HFF-Myc (cell line): ENCODE measurements around the gene TMEM132D.

Experiments
- DNase-seq: peaks from one replicate; pipeline ENCODE4 v3.0.0-alpha.2; 2011; ENCODE audit warnings: low read depth; ENCODE audit errors: extremely low read depth
- H3K4me3 ChIP-seq: replicated peaks from 2 replicates; pipeline ENCODE4 v1.5.1; 2011; ENCODE audit warnings: low read depth, mild to moderate bottlenecking, control low read depth, low read length
- TF ChIP-seq, protein P1 (sequence below): IDR thresholded peaks from 2 replicates; pipeline ENCODE4 v1.5.1; 2012; ENCODE audit warnings: mild to moderate bottlenecking, low read depth, low read length, control low read depth; ENCODE audit errors: missing control alignments

TMEM132D gene

DNA sequence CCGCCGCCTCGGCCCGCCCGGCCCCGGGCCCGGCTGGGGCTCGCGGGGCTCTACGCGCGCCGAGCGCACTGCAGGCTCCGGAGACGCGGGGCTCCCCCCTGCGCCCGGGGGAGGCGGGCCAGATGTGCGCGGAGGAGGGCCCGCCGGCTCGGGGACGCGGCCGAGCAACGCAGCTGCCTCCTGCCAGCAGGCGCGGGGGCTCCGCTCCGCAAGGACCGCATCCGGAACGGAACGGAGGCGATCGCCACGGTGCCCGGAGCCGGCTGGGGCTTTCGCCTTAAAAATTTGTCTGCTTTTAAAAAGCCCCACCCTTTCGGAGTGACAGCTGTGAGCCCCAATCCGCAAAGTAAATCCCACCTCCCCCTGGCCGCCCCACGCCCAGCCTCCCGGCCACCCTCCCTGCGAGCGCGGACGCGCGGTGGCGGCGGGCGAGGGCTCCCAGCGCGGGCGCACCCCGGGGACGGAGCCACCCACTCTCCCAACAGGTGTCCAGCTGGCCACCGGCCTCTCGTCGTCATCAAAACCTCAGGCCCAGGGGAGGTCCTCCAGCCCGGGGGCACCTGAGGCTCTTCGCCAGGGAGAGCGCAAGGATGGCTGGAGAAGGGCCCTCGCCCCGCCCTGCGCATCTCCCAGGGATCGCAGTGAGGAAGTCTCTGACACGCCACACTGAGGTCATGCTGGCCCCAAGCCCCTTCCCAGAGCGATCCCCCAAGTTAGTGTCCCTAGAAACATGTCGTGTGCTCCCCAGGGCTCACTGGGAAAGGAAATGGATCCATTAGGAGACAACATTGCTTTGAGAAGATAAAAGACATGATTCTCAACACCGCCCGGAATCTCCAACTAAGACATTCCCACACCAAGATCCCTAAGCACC lies at the start of gene TMEM132D:
TSS of gene TMEM132D (minus strand) at position 70 of the 874 bp plus-strand sequence.
- TF ChIP-seq, protein P1, sequence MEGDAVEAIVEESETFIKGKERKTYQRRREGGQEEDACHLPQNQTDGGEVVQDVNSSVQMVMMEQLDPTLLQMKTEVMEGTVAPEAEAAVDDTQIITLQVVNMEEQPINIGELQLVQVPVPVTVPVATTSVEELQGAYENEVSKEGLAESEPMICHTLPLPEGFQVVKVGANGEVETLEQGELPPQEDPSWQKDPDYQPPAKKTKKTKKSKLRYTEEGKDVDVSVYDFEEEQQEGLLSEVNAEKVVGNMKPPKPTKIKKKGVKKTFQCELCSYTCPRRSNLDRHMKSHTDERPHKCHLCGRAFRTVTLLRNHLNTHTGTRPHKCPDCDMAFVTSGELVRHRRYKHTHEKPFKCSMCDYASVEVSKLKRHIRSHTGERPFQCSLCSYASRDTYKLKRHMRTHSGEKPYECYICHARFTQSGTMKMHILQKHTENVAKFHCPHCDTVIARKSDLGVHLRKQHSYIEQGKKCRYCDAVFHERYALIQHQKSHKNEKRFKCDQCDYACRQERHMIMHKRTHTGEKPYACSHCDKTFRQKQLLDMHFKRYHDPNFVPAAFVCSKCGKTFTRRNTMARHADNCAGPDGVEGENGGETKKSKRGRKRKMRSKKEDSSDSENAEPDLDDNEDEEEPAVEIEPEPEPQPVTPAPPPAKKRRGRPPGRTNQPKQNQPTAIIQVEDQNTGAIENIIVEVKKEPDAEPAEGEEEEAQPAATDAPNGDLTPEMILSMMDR, result no peak
- H3K4me3 ChIP-seq, result no peak within 1 kb of the TSS
- DNase-seq, result no peak

DNA sequence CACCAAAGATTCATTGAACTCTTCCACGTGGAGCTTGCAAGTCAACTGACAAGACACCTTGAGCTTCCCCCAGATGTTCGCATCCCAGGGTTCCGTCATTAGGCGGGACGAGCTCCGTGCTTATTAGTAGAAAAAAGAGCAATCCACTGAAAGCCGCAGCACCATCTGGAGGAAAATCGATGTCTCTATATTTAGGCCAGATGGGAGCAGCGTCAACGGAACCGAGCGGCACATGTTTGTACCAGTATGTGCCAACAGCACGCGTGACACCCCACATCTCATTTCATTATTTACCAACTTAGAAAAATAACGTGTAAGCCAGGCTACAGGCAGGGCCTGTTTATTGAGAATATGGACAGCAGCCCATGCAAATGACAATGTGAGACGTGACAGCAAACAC lies 45.8 kb upstream of the TMEM132D start:
- DNase-seq, result no peak
- no peak overlapping the region for H3K4me3 ChIP-seq
- TF ChIP-seq, protein P1, result no peak

- no peak for DNase-seq
- TF ChIP-seq, protein P1, result no peak
- no peak overlapping the region for H3K4me3 ChIP-seq
These were observed 37.8 kb upstream of the TMEM132D start for GRCh38 chr12:129941618-129942017.

DNA sequence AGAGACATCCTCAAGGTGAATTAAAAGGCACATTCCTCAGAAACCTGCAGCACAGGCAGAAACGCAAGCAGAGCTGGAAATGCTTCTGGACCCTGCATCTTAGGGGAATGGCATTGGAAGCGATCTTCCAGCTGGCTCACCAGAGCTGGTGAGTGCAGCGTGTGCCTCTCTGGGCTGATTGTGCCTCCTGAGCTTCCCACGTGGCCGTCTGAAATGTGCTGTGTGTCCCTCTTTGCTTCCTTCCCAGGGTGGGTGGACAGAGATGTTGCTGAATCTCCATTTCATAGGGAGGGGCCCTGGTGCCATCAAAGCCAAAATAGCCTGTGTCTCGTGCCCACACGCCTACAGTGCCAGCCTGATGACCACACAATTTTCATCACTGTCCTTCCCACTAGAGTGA lies 34.3 kb upstream of the TMEM132D start:
- H3K4me3 ChIP-seq, result no peak overlapping the region
- DNase-seq, result no peak
- TF ChIP-seq, protein P1, result no peak

- TF ChIP-seq, protein P1, result no peak
- no peak overlapping the region for H3K4me3 ChIP-seq
- DNase-seq, result no peak
These were observed 33.6 kb upstream of the TMEM132D start for GRCh38 chr12:129937426-129937825.

DNA sequence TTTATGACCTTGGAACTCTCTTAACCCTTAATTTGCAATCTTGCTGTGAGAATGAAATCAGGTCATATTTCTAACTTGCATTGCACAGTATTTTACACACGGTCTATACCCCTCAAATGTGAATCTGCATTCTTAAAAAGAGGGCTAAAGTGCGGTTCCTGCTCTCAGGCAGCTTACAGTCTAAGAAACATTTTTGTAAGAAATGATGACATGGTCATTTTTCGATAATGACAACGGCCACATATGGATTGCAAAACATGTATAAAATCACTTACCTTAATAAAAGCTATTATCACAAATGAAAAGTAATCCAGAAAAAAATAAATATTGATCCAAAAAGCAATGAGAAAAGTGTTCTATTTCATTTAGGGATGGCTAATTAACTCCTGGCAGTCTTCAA lies 24.8 kb upstream of the TMEM132D start:
- DNase-seq, result no peak
- TF ChIP-seq, protein P1, result no peak
- H3K4me3 ChIP-seq, result no peak overlapping the region
